ENCODE results near the gene SNAPC4.

DNA sequence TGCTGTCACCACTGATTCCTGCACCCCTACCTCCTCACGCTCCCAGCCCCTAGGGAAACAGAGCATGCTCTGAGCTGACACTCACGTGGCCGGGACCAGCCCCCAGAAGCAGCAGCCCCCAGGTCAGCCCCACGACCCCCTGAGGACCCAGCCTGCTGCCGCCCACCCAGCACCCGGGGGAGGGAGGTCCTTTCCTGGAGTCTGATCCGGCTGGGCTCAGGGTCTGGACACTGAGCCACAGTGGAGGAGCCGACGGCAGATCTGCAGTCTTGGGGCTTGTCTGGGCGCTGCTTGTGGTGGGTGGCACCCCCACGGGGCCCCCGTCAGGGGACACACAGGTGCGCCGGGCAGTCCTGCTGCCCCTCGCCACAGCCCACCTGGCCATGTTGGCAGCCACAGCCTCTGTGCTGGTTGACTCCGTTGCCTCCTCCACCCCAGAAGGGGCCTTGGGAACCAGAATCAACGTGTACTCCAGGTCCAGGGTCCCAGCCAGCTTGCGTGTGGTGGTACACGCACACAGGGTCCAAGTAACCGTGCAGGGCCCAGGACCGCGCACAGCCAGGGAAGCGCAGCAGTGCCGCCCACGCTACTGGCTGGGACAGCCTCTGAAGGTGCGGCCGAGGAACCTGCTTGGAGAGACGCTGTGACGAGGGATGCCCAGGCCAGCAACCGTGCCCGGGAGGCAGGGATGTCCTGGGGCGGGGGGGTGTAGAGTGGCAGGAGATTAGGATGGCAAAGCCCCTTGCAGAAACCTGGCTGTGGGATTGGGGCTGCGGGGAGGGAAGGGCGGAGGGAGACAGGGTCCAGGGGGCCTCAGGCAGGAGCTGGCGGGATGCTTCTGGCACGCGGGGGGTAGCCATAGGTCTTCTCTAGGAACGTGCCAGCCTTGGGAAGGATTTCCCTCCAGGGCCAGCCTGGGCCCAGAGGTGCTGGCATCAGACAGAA is 39.9 kb downstream of the SNAPC4 start:
- TF ChIP-seq GATA2 (IDR thresholded peaks at IDR 0.05; ENCODE audit: low read depth, low read length), result no peak
- no peak for TF ChIP-seq GATA3 (IDR thresholded peaks at IDR 0.05; ENCODE audit: low read depth, low read length)
